ENCODE results near the gene SPTSSB. TPM values are rescaled to one million over a fixed set of nuclear protein-coding genes. Genes with fewer than 3 reads are reported as not detected.

Gene SPTSSB
- total and polyA plus RNA-seq, 7 donors, result 0.09 to 6.0 (median 0.46) TPM; not detected in 4

- H3K9me3 ChIP-seq, result no peaks in the 10 kb centered on the region
- no peaks in the 10 kb centered on the region for H3K36me3 ChIP-seq
- H3K4me1 ChIP-seq, result no peaks in the 10 kb centered on the region
- no peak overlapping the region for H3K27ac ChIP-seq
- DNase-seq, result no peak
- intact Hi-C loops (cut with DNase I), result no loop called here
- no peak overlapping the region for H3K4me3 ChIP-seq
- TF ChIP-seq POLR2AphosphoS5 (IDR thresholded peaks at IDR 0.05), result no peak
- no peak for TF ChIP-seq POLR2A (IDR thresholded peaks at IDR 0.05)
- no peak for TF ChIP-seq EP300 (IDR thresholded peaks at IDR 0.05)
- TF ChIP-seq CTCF (IDR thresholded peaks at IDR 0.05), result no peak
- no peaks in the 10 kb centered on the region for H3K27me3 ChIP-seq
These were observed 31.9 kb upstream of the SPTSSB start for GRCh38 chr3:161403251-161403650.

DNA sequence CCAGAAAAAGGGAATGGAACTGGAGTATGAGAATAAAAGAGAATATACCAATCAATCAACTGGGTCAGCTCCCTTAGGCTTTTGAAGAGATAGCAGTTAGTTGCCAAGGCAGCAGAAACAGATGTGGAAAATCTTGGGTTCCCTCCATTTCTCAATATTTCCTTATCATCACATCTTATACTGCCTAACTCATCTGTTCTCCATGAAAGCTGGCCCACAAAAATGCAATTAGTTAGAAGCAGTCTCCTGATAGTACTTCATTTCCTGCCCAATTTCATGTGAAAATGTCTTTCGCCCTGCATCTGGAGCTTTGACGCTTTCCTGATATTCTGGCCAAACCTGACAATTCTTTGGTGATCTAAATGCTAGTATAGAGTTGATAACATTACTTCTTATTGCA is 30.1 kb upstream of the SPTSSB start:
- H3K36me3 ChIP-seq, result no peaks in the 10 kb centered on the region
- no peaks in the 10 kb centered on the region for H3K4me1 ChIP-seq
- no peak for TF ChIP-seq POLR2A (IDR thresholded peaks at IDR 0.05)
- no peak for TF ChIP-seq EP300 (IDR thresholded peaks at IDR 0.05)
- no peak for TF ChIP-seq CTCF (IDR thresholded peaks at IDR 0.05)
- TF ChIP-seq POLR2AphosphoS5 (IDR thresholded peaks at IDR 0.05), result no peak
- DNase-seq, result no peak
- intact Hi-C loops (cut with DNase I), result no loop called here
- no peaks in the 10 kb centered on the region for H3K27me3 ChIP-seq
- H3K27ac ChIP-seq, result no peak overlapping the region
- H3K4me3 ChIP-seq, result no peak overlapping the region
- no peaks in the 10 kb centered on the region for H3K9me3 ChIP-seq
- 93 to 96% methylated on average over 2 of the region's 2 CpGs for WGBS, 2 donors

GRCh38 chr3:161400650-161401049 is 29.3 kb upstream of the SPTSSB start:
- 58 to 77% methylated on average over 4 of the region's 4 CpGs for whole genome bisulfite sequencing, 2 donors
- Histone ChIP-seq H3K27me3 (no peaks in the 10 kb centered on the region), H3K36me3 (no peaks in the 10 kb centered on the region), H3K9me3 (no peaks in the 10 kb centered on the region), H3K4me1 (no peaks in the 10 kb centered on the region), H3K27ac (no peak overlapping the region), H3K4me3 (no peak overlapping the region)
- DNase-seq, result no peak
- intact Hi-C loops (cut with DNase I), result no loop called here
- no peak for TF ChIP-seq EP300 (IDR thresholded peaks at IDR 0.05)
- TF ChIP-seq POLR2A (IDR thresholded peaks at IDR 0.05), result no peak
- TF ChIP-seq CTCF (IDR thresholded peaks at IDR 0.05), result no peak
- no peak for TF ChIP-seq POLR2AphosphoS5 (IDR thresholded peaks at IDR 0.05)

- Histone ChIP-seq H3K36me3 (no peaks in the 10 kb centered on the region), H3K9me3 (no peaks in the 10 kb centered on the region), H3K27me3 (no peaks in the 10 kb centered on the region), H3K4me1 (no peaks in the 10 kb centered on the region), H3K27ac (no peak overlapping the region), H3K4me3 (no peak overlapping the region)
- 70 to 78% methylated on average over 6 of the region's 6 CpGs for WGBS, 2 donors
- TF ChIP-seq EP300 (IDR thresholded peaks at IDR 0.05) (no peak), POLR2A (IDR thresholded peaks at IDR 0.05) (no peak), CTCF (IDR thresholded peaks at IDR 0.05) (no peak), POLR2AphosphoS5 (IDR thresholded peaks at IDR 0.05) (no peak)
- no peak for DNase-seq
- intact Hi-C loops (cut with DNase I), result no loop called here
These were observed 24.0 kb upstream of the SPTSSB start for GRCh38 chr3:161395115-161396012.
